ENCODE measurements around the gene LRRC17.

The LRRC17 gene

DNA sequence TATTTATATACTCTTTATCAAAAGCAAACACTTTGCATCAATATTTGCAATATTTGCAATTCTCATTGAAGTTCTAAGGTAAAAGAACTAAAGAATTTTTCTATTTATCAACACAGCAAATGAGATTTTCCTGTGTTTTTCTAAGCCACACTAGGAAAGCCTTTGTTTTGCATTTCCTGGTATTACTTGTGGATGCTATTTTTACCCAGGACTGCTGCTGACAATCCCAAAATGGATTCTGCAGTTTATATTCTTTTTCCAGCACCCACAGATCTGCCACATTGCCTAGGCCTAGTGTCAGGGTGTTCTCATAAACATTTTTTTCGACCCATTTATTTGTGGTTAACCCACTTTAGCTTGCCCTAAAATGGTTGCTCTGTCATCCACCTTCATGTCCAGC is 25.9 kb downstream of the LRRC17 start:
- no peak for DNase-seq (ENCODE audit: extremely low spot score)
- ChIA-PET POLR2A (no interaction called here), CTCF (interaction anchor here (0.9 kb wide), 1 partner anchor 54 kb away, joined by 3 read pairs; no protein-coding TSS in a partner anchor)
- TF ChIP-seq, protein P1, sequence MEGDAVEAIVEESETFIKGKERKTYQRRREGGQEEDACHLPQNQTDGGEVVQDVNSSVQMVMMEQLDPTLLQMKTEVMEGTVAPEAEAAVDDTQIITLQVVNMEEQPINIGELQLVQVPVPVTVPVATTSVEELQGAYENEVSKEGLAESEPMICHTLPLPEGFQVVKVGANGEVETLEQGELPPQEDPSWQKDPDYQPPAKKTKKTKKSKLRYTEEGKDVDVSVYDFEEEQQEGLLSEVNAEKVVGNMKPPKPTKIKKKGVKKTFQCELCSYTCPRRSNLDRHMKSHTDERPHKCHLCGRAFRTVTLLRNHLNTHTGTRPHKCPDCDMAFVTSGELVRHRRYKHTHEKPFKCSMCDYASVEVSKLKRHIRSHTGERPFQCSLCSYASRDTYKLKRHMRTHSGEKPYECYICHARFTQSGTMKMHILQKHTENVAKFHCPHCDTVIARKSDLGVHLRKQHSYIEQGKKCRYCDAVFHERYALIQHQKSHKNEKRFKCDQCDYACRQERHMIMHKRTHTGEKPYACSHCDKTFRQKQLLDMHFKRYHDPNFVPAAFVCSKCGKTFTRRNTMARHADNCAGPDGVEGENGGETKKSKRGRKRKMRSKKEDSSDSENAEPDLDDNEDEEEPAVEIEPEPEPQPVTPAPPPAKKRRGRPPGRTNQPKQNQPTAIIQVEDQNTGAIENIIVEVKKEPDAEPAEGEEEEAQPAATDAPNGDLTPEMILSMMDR (IDR thresholded peaks at IDR 0.05; ENCODE audit: control extremely low read depth, extremely low read depth, low read depth, missing control alignments) = no peak

DNA sequence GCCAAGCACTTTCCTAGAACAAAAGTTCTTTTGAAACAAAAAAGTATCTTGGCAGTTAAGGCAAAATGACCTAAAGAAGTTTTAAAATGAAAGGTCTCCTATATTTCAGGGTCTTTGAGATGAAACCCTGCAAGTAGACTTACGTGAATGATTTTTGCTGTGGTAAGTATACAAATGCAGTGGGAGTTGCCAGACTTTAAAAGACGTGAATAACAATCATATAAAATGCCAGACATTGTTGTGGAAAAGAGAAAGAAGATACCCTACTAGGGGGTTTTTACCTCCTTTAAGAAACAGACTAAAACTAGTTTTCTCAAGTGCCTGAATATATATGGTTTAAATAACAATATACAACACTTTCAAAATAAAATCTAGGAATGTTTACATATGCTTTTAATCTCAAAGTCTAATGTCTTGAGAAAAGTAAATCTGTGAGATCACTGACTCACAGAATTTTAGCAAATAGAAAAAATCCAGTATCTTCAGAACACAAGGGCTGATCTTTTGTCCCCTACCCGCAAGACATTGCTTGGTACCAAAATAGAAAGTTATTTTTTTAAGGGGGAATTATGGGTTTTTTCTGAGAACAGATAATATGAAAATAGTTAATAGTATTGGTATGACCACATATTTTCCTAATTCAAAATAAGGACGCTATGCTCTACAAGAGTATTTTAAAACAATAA is 29.5 kb downstream of the LRRC17 start:
- no peak for DNase-seq (ENCODE audit: extremely low spot score)
- POLR2A ChIA-PET = no interaction called here
- TF ChIP-seq, protein P1 (IDR thresholded peaks at IDR 0.05; ENCODE audit: control extremely low read depth, extremely low read depth, low read depth, missing control alignments) = no peak
- CTCF ChIA-PET = no interaction called here

DNA sequence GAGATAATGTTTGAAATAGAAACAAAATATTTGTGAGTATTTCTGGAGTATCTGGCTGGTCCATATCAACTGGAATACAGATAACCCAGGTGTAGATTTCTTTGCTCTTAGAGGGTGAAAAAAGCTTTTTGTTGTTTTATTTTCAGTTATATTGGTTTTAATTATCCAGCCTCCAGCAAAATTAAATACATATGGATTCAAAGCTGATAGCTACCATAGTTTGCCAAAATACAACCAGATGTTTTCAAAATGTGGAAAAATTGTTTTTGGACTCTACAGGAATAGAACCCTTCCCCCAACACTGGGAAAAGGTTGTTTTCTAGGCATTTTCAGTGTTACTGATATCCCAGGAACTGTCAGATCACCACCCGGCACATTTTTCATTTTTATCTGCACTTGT is 30.1 kb downstream of the LRRC17 start:
- TF ChIP-seq, protein P1 (IDR thresholded peaks at IDR 0.05; ENCODE audit: control extremely low read depth, extremely low read depth, low read depth, missing control alignments) = no peak
- no peak for DNase-seq (ENCODE audit: extremely low spot score)
- CTCF ChIA-PET = no interaction called here
- POLR2A ChIA-PET = no interaction called here

DNA sequence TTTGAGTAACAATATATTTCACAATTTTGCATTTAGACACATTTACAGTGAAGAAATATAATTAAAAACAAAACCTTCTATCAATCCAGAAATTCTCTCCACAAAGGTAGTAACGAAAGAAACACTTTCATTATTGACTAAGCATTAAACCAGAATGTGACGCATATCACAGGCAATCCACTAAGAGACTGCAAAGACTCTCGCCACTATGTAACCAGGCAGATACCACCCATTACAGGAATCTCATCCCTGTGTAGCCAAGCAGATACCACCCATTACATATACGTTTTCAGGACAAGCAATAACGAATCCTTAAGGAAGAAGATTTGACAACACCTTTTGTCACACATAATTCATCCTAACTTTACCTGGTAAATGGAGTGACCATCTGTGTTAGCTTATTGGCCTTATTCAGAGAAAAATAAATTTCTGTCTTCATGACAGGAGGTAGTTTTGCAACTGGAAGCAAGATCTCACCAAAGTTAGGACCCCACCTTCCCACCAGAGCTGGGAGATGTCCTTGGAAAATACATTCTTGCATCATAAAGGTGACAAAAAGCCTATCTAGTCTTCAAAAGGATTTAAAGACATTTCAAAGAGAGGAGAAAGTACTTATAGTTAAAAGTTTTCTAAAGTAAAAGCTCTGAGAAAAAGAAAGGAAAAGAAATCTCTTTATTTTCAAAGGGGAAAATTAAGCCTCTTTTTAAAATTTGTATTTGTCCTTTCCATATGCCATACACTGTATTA is 30.8 kb downstream of the LRRC17 start:
- ChIA-PET POLR2A (no interaction called here), CTCF (no interaction called here)
- no peak for DNase-seq (ENCODE audit: extremely low spot score)
- TF ChIP-seq, protein P1 (IDR thresholded peaks at IDR 0.05; ENCODE audit: control extremely low read depth, extremely low read depth, low read depth, missing control alignments) = no peak

DNA sequence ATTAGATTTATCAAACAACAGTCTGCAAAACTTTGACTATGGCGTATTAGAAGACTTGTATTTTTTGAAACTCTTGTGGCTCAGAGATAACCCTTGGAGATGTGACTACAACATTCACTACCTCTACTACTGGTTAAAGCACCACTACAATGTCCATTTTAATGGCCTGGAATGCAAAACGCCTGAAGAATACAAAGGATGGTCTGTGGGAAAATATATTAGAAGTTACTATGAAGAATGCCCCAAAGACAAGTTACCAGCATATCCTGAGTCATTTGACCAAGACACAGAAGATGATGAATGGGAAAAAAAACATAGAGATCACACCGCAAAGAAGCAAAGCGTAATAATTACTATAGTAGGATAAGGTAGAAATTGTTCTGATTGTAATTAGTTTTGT is 31.4 kb downstream of the LRRC17 start:
- TF ChIP-seq, protein P1 (IDR thresholded peaks at IDR 0.05; ENCODE audit: control extremely low read depth, extremely low read depth, low read depth, missing control alignments) = no peak
- ChIA-PET CTCF (no interaction called here), POLR2A (no interaction called here)
- DNase-seq (ENCODE audit: extremely low spot score) = no peak

DNA sequence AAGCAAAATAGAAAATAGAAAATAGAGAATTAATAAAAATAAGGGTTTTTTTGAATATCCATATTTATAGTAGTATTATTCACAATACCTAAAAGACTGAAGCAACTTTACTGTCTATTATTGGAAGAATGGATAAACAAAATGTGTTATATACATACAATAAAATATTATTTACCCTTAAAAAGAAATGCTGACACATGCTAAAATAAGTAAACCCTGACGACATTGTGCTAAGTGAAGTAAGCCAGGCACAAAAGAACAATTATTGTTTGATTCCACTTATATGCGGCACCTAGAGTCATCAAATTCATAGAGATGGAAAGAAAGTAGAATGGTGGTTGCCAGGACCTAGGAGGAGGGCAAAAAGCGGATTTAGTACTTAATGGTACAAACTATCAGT is 39.0 kb downstream of the LRRC17 start:
- CTCF ChIA-PET = interaction anchor here (1.0 kb wide), 1 partner anchor 15 kb away, joined by 3 read pairs; no protein-coding TSS in a partner anchor
- TF ChIP-seq, protein P1 (IDR thresholded peaks at IDR 0.05; ENCODE audit: control extremely low read depth, extremely low read depth, low read depth, missing control alignments) = no peak
- POLR2A ChIA-PET = no interaction called here
- no peak for DNase-seq (ENCODE audit: extremely low spot score)

Data from GM10248 (cell line).